CD4-positive, alpha-beta T cell treated with Interleukin-6 at 100 ng/mL for 8 hours (primary cell): ENCODE measurements around the gene IGSF21.

Experiments
- DNase-seq: peaks from one replicate; pipeline ENCODE4 v3.0.0-alpha.2; 2020; ENCODE audit warnings: mixed read lengths, low spot score

Gene IGSF21

DNA sequence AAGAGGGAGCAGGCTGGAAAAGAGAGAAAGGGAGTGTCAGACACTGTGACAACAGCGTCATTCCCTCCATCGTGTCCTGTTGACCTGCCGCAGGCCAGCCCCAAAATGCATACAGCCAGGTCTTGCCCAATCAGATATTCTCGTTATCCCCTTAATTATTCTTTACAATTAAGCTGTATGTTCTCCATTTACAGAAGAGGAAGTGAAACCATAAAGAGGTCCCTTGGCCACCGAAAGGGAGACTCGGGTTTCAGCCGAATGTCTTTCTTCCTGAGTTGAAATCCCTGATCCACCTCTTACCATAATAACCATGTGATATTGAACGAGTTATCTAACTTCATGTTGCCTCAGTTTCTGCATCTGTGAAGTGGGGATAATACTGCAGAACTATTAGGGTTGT is 70.5 kb downstream of the IGSF21 start:
- no peak for DNase-seq

DNA sequence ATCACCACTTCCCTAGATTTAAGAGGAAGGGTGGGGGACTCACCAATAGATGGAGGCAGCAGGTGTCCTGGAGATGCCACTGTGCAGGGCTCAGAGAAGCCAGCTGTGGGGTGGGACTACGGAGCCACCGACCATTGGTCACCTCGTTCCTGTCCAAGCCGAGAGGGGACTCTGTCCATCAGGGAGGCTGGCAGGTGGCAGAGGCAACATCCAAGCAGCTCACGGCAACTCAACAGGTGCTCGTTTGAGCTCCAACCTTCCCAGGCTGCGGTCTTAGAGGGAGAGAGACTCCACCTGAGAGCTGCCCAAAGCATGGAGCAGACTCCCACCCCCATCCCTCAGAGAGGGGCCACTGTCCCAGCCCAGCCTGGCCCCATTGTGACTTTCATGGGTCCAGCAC is 71.4 kb downstream of the IGSF21 start:
- DNase-seq, result no peak

DNA sequence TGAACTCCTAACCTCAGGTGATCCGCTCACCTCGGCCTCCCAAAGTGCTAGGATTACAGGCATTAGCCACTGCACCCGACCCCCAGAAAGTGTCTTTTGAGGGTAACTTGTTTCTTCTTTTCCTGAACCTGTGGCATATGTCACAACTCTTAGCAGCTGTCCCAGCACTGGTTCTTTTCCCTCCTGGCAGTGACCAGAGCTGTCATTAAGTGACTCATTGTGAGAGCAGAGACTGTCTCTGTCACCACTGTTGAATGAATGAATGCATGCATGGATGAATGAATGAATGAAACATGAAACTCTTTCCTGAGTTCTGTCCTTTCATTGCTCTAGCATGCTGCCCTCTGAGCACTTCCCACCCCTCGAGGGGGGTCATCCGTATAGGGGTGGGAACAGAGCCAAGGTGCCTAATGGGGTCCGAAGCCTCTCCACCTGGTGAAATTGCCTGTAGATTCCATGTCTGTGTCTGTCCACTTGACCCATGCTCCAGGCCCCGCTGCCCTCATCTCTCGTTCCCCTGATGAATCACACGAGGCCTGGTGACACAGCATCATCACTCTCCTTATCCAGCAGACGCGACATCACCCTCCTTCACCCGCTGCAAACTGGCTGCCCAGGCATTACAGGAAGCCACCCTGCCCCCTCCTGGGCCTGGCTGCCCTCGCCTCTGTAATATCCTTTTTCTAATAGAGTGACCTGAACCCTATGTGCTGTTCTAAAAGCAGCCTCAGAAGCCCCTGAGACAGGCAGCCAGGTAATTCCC is 75.0 kb downstream of the IGSF21 start:
- no peak for DNase-seq

DNA sequence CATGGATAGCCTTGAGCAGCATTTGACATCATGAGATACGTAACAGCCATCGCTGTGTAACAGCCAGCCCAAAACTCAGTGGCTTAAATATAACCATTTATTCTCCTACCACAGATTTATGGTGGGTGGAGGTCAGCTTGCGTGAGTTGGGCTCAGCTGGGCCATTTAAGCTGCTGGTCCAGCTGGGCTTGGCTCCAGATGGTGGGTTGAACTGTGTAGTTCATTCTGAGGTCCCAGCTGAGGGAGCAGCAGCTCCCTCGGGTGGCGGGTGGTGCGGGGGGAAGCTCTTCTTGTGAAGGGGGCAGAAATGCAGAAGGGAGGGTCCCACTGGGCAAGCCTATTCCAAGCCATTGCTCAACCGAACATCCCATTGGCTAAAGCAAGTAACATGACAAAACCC is 75.9 kb downstream of the IGSF21 start:
- DNase-seq, result no peak

DNA sequence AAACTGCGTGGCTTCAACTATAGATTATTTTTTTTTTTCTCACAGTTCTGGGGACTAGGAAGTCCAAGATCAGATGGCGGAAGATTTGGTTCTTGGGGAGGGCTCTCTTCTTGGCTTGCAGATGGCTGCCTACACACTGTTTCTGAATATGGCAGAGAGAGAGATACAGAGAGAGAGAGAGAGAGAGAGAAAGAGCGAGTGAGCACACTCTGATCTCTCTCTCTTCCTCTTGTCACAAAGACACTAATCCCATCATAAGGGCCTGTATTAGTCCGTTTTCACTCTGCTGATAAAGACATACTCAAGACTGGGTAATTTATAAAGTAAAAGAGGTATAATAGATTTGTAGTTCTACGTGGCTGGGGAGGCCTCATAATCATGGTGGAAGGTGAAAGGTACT is 79.5 kb downstream of the IGSF21 start:
- DNase-seq, result no peak

DNA sequence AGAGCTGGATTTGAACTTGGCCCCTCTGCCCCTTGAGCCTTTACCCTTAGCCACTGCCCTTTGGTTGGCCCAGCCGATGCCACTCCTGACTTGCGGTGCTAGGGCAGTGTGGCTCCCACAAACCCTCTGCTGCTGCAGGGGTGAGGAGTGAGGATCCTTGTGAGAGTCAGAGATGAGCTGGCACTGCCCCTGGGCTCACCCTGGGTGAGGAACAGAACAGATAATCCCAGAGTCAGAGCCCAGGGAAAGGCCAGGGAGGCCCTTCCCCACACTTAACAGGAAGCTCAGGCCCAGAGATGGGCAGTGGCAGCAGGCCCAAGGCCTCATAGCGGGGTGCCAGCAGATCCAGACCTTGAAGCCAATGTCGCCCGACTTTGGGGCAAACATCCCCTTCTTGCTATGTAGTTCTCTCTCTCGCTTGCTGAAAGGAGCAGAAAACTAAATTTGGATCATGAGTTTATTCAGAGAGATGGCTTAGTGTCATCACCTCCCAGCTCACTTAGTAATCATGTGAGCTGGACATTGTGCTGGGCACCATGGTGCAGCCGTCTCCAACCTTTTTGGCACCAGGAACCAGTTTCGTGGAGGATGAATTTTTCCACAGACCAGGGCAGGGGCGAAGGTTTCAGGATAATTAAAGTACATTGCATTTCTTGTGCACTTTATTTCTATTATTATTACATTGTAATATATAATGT is 81.4 kb downstream of the IGSF21 start:
- no peak for DNase-seq

DNA sequence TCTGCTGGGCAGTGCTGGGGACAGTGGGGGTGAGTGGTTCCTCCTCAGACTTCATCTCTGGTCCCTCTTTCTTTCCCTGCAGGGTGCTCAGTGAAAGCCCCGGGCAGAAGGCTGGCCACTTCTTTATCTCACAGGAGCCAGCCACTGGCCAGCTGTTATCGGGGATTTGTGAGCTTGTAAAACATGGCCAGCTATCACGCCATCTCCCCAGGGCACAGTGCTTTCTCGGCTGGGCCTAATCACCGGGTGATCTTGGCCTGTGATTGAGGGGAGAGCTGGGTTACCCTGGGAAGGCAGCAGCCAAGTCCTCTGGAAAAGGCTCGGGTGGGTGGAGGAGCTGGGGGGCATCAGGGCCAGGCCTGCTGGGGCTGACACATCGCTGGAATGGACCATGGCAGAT is 83.0 kb downstream of the IGSF21 start:
- no peak for DNase-seq

DNA sequence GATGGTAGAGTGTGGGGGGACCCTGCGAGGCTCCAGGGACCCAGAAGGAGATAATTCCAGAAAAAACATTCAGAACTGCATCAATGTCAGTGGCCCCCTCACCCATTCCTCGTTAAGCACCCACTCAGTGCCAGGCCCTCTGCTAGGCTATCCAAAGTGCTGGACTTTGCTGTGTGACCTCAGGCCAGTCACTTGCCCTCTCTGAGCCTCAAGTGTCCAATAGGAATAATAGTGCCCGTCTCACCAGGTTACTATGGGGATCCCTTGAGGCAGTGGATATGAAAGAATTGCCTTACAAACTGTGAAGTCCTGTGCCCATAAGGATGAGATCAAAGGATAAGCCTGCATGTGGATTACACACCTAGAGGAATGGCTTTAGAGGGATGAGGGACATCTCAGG is 83.4 kb downstream of the IGSF21 start:
- no peak for DNase-seq

DNA sequence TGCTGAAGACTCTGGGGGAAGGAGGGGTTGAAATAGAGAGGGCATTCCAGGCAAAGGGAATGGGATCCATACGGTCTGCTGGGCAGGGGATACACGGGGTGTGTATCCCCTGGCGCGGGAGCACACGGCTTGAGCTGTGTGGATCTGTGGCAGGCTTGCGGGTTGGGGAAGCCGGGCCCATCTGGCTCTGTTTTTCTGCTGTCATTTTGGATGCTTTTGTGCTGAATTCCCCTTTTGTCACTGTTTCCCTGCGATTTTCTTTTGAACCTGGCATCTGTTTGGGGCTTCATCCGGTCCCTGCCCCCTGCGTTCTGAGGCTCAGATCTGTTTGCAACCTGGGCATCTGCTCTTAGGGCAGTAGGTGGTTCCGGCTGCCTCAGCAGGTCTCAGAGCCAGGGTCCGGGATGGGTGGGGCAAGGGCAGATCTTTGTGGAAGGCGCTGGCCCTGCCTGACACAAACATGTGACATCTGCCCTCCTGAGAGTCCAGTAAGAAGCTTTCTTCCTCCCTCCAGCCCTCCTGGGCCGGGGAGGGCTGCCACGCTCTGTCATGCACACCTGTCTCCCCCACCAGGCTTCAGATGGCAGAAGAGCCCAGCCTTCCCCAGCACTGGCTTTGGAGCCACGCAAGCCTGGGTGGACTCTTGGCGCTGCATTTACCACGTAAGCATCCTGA is 84.0 kb downstream of the IGSF21 start:
- no peak for DNase-seq

DNA sequence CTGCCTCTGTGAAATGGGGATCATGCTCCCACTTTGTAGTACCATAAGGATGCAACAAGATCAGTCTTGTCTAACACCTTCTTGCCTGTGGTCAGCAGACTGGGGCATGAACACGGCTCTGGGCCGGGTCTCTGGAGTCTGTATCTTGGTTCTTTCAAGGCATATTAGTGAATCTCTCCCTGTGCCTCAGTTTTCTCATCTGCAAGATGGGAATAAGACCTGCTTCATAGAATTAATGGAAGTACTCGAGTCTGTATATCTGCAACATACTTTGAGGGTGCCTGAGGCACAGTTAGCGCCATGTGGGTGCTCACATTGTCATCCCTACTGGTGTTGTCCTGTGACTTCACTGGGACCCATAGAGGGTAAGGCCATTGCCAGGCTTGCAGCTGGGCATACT is 84.6 kb downstream of the IGSF21 start:
- no peak for DNase-seq

DNA sequence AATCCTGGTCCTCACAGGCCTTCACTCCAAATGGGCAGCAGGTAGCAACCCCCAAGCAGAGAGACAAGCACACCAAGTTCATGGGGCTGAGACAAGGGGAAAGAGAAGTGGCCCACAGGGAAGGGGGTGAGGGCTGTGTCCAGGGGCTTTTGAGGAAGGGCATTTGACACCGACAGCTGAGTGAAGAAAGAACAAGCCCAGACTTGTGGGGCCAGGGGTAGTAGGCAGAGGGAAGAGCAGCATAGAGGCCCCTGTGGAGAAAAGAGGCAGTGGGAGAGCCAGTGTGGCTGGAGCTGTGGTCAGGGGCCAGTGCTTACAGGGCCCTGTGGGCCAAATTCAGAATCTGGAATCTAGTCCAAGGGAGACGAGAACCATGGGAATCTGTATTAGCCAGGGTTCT is 85.4 kb downstream of the IGSF21 start:
- no peak for DNase-seq

DNA sequence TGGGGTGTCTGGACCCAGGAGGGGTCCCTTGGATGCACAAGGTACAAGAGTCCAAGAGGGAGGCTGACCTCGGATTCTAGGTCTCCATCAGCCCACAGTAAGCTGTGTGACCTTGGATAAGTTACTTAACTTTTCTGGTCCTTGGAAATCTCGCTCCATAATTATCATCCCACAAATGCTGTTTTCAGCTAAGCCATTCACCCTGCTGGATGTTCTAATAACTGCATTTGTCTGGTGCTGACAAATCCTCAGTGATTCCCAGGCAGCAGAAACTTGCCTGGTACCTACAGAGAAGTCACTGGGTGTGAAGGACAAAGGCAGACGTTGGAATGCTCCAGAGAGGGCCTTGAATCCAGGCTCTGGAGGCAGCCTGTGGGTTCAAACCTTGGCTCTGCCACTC is 89.7 kb downstream of the IGSF21 start:
- DNase-seq, result no peak

DNA sequence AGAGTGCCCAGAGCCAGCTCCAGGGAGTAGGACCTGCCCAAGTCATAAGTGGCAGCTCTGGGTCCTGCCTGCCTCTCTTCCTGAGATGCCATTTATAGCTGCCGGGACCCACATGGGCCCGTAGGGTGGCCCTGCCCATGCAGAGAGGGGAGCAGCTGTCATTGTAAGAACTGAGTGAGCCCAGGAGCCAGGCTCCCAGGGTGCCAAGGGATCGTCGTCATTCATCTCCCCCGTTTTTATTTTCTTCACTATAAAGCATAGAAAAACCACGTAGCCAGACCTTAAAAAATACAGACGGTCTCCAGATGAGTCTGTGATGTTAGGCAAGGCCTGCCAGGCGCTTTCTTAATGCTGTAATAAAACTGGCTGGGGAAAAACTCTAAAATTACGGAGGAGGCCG is 90.7 kb downstream of the IGSF21 start:
- no peak for DNase-seq

DNA sequence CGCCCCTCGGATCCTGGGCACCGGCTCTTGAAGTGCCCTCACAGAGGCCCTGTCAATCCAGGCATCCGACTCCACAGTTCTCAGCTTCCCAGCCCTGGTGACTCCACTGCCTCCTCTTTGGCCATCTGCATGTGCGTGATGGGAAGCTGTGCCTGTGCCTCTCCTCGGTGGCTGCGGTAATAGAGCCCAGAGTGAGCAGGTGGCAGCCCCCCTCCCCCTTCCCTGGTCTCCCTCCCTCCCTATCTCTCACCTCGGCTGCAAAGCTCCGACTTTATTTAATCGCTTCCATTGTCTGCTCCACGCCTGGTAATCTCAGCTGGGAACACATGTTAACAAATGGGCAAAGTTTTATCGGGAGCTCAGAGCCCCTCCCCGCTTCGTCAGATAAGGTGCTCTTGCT is 91.9 kb downstream of the IGSF21 start:
- no peak for DNase-seq

DNA sequence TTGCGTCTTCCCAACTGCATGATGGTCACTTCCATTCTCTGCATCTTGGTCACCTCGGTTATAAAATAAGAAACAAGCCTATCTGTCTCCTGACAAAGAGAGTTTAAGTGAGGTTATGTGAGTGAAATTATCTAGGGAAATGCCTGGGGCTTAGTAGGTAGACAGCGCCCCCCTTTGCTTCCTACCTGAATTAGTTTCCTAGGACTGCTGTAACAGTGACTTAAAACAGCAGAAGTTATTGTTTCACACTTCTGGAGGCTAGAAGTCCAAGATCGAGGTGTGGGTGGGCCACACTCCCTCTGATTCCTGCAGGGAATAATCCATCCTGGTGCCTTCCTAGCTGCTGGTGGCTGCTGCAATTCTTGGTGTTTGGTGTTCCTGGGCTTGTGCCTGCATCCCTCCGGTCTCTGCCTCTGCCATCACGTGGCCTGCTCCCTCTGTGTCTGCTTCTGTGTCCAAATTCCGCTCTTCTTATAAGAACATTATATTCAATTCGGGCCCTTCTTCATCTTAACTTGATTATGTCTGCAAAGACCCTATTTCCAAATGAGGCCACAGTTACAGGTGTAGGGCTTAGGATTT is 92.6 kb downstream of the IGSF21 start:
- no peak for DNase-seq

DNA sequence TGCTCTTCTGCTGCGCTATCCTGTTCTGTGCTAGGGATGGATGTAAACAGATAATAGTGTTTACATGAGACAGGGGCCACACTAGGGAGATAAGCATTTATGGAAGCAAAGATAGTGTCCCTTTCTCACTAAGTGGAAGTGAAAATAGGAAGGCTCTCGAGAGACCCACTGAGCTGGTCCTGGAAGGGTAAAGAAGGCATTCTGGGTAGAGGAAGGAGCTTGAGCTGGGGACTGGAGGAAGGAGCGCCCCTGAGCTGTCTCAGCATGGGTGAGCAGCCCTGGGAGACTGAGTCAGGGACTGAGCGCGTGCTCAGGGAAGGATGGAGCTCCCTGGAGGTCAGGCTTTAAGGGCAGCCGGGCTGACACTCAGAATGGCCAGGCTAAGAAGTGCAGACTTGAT is 93.3 kb downstream of the IGSF21 start:
- no peak for DNase-seq

DNA sequence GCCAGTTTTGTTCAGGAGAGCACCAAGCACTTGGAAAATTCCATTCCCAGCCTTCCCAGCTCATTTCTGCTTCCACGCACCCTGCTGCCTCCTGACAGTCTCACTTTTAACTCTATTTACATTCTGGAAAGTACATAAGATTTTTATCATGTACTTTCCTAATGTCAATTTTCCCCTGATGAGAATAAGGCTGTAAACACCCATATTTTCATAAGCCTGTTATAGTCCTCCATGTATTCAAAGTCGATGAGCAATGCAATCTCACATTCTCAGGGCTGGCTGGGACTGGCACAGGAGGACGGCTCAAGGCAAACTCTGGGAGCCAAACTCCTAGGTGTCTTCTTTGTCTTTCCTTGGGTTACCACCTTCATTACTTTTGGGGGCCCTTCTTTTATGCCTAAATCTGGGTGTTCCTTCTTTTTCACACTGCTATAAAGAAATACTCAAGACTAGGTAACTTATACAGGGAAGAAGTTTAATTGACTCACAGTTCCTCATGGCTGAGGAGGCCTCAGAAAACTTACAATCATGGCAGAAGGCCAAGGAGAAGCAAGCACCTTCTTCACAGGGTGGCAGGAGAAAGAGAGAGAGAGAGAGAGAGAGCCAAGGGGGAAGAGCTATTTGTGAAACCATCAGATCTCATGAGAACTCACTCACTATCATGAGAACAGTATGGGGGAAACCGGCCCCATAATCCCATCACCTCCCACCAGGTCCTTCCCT is 94.6 kb downstream of the IGSF21 start:
- no peak for DNase-seq

DNA sequence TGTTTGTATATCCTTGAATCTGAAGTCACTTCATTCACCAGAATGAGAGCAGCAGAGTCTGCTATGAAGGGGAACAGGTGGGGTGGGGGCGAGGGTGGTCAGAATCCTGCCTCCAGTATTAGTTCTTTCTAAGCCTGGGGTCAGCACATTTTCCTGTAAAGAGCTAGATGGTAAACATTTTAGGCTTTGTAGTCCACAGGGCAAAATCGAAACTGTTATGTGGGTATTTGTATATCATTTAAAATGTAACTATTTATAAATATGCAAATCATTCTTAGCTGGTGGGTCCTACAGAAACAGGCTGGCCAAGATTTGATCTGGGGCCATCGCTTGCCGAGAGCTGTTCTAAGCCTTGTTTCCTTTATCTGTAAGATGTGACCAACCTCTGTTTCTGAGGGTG is 96.0 kb downstream of the IGSF21 start:
- no peak for DNase-seq

DNA sequence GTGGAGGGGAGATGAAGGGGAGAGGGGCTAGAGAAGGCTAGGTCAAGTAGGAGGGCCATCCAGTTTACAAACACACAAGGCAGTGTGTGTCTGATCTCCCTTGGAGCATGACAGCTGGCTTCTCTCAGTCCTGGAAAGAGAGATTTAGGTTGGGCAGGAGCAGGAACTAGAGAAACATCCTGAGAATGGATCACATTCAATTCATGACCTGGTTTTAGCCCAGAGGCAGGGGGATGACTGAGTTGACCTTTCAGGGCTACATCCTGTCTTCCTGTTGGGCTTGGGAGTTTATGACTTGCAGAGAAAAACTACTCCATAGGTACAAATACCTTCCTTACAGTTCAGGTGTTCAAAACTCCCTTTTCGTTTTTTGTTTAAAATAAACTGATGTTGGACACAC is 97.0 kb downstream of the IGSF21 start:
- no peak for DNase-seq

DNA sequence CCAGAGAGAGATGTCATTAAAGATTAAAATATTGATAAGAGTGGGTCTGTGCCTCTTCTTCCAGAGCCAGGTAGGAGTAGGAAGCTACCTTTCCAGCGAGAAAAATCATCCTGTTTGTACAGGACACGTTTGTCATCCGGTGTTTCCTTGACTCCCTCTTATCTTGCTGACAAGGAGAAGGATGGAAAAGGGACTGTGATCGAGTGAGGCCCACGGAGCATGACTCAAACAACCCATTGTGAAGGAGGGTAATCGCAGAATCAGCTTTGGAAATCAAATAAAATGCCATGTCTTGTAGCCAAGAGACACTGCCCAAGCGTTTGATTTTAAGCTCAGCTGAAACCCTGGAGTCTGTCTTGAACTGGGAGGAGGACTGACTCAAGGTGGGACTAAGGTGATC is 97.7 kb downstream of the IGSF21 start:
- no peak for DNase-seq

DNA sequence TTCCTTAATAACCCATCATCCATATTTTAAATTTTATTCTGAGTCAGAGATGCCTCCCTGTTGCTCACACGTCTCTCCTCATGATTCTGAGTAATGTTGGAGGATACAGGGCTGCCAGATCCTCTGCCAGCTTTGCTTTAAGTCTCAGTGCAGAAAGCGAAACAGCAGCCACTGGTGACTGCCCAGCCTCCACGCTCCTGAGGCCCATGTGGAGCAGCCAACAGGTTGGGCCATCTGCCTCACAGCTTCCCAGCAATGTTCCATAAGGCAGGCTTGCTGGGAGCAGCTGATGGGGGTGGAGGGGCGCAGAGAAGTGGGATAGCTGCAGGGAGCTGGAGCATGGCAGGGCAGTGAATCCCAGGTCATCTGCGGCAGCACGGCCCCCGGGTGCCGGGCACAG is 104.2 kb downstream of the IGSF21 start:
- no peak for DNase-seq

DNA sequence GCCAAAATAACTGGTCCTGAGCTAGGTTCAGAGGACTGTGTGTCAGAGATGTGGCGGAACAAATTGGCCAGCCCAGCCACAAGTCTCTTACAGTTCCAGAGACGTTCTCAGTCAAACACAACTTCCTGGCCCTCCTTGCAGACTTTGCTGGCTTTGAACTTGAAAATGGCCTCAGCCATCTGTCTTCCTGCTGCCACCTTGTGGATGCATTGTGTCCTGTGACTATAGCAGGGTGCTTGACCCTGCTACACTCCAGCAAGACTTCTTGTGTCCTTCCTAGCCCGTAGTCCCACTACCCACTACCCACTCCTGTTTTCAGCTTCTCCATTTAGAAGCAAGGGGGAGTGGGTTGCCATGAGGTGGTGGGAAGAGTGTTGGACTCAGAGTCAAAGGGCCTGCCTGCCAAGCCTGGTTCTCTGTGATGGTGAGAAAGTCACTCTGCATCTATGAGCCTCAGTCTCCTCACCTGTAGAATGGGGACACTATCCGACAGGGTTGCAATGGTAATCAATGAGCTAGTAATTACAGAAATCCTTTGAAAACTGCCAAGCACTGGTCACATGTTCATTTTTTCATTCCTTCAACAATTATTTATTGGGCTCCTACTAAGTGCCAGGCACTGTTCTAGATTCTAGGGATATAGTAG is 109.9 kb downstream of the IGSF21 start:
- no peak for DNase-seq
